Suprapubic skin (tissue), 4 donors: ENCODE results near the gene TEX29. TPM values are rescaled to one million over a fixed set of nuclear protein-coding genes. Genes with fewer than 3 reads are reported as not detected.

Experiments
- DNase-seq, 2 donors: peaks; one replicate each; pipeline ENCODE4 v3.0.0-alpha.2; 2019; ENCODE audit warnings: low spot score in 2 of 2
- H3K27ac ChIP-seq: fragments of 200-600 bp; sonication (generic); one replicate; pipeline ENCODE4 v1.5.1; 2019
- H3K27me3 ChIP-seq: fragments of 200-600 bp; sonication (generic); one replicate; pipeline ENCODE4 v1.5.1; 2019
- H3K36me3 ChIP-seq: fragments of 200-600 bp; sonication (generic); one replicate; pipeline ENCODE4 v1.5.1; 2019
- H3K4me1 ChIP-seq: fragments of 200-600 bp; sonication (generic); one replicate; pipeline ENCODE4 v1.5.1; 2019
- H3K4me3 ChIP-seq: fragments of 200-600 bp; sonication (generic); one replicate; pipeline ENCODE4 v1.5.1; 2019; ENCODE audit warnings: mild to moderate bottlenecking
- H3K9me3 ChIP-seq: fragments of 200-600 bp; sonication (generic); one replicate; pipeline ENCODE4 v1.5.1; 2019
- CTCF ChIP-seq, 2 donors: fragments of 200-600 bp in 1 of 2; fragments of 450-650 bp in 1 of 2; sonication (generic) in 1 of 2; IDR thresholded peaks; one replicate each; pipeline ENCODE4 v1.5.1; 2016 to 2019; ENCODE audit warnings: antibody characterized with exemption in 2 of 2, mild to moderate bottlenecking in 1 of 2, moderate library complexity in 1 of 2
- EP300 ChIP-seq: sonication (generic); formaldehyde crosslinking; IDR thresholded peaks from one replicate; pipeline ENCODE4 v1.6.1; 2017; ENCODE audit warnings: antibody characterized with exemption
- POLR2A ChIP-seq, 2 donors: fragments of 450-650 bp; IDR thresholded peaks; one replicate each; pipeline ENCODE4 v1.6.1; 2017; ENCODE audit warnings: antibody characterized with exemption in 2 of 2, mild to moderate bottlenecking in 2 of 2, moderate library complexity in 2 of 2
- POLR2AphosphoS5 ChIP-seq, 3 donors: sonication (generic); formaldehyde crosslinking; IDR thresholded peaks; one replicate each; pipeline ENCODE4 v1.6.1; 2017; ENCODE audit warnings: antibody characterized with exemption in 3 of 3
- WGBS: methylation state at CpG from one replicate; pipeline ENCODE4 v1.1.5; 2018; 5-methylcytosine and 5-hydroxymethylcytosine counted together
- total RNA-seq, 4 donors: library from RNA; depleted of rRNA; stranded (reverse); fragments of >200 nt; gene quantifications; one replicate each; pipeline ENCODE4 v1.1.0, GENCODE V29; 2016

TEX29 gene
- total RNA-seq, 4 donors from 2014 or later: not detected

- no peak for TF ChIP-seq EP300
- no peak for TF ChIP-seq CTCF (IDR thresholded peaks at IDR 0.05)
- no peak for TF ChIP-seq POLR2AphosphoS5 (IDR thresholded peaks at IDR 0.05)
- no peak for TF ChIP-seq POLR2A (IDR thresholded peaks at IDR 0.05)
- WGBS: 64% methylated on average over 7 of the region's 7 CpGs
- Histone ChIP-seq H3K27me3 (peaks cover 3% of the 10 kb centered on the region), H3K27ac (no peak overlapping the region), H3K36me3 (no peaks in the 10 kb centered on the region), H3K4me1 (no peaks in the 10 kb centered on the region), H3K9me3 (no peaks in the 10 kb centered on the region), H3K4me3 (no peak overlapping the region)
- DNase-seq: no peak
Observed at GRCh38 chr13:111354789-111355188, 34.3 kb downstream of the TEX29 start.

- H3K36me3 ChIP-seq: no peaks in the 10 kb centered on the region
- H3K9me3 ChIP-seq: no peaks in the 10 kb centered on the region
- H3K27me3 ChIP-seq: peaks cover 6% of the 10 kb centered on the region
- H3K27ac ChIP-seq: no peak overlapping the region
- no peak for DNase-seq
- no peaks in the 10 kb centered on the region for H3K4me1 ChIP-seq
- WGBS: 91% methylated on average over 4 of the region's 4 CpGs
- TF ChIP-seq POLR2AphosphoS5 (IDR thresholded peaks at IDR 0.05) (no peak), CTCF (IDR thresholded peaks at IDR 0.05) (no peak), POLR2A (IDR thresholded peaks at IDR 0.05) (no peak)
- no peak overlapping the region for H3K4me3 ChIP-seq
Observed at GRCh38 chr13:111356795-111357194, 36.4 kb downstream of the TEX29 start.

GRCh38 chr13:111359237-111359915 is 38.9 kb downstream of the TEX29 start:
- no peak for DNase-seq
- Histone ChIP-seq H3K9me3 (no peaks in the 10 kb centered on the region), H3K27me3 (peaks cover 24% of the 10 kb centered on the region), H3K4me3 (no peak overlapping the region), H3K27ac (no peak overlapping the region), H3K4me1 (no peaks in the 10 kb centered on the region), H3K36me3 (no peaks in the 10 kb centered on the region)
- 67% methylated on average over 9 of the region's 11 CpGs for WGBS
- TF ChIP-seq EP300: no peak
- TF ChIP-seq POLR2AphosphoS5 (IDR thresholded peaks at IDR 0.05): no peak
- no peak for TF ChIP-seq CTCF (IDR thresholded peaks at IDR 0.05)
- no peak for TF ChIP-seq POLR2A (IDR thresholded peaks at IDR 0.05)

GRCh38 chr13:111359930-111360329 is 39.5 kb downstream of the TEX29 start:
- H3K36me3 ChIP-seq: no peaks in the 10 kb centered on the region
- no peaks in the 10 kb centered on the region for H3K9me3 ChIP-seq
- no peak for DNase-seq
- no peak overlapping the region for H3K27ac ChIP-seq
- H3K4me3 ChIP-seq: no peak overlapping the region
- WGBS: 61% methylated on average over 6 of the region's 7 CpGs
- TF ChIP-seq POLR2A (IDR thresholded peaks at IDR 0.05): no peak
- TF ChIP-seq POLR2AphosphoS5 (IDR thresholded peaks at IDR 0.05): no peak
- TF ChIP-seq CTCF (IDR thresholded peaks at IDR 0.05): no peak
- TF ChIP-seq EP300: no peak
- no peaks in the 10 kb centered on the region for H3K4me1 ChIP-seq
- peaks cover 24% of the 10 kb centered on the region for H3K27me3 ChIP-seq

- no peak overlapping the region for H3K27ac ChIP-seq
- DNase-seq: no peak
- peaks cover 28% of the 10 kb centered on the region for H3K27me3 ChIP-seq
- WGBS: 45% methylated on average over 9 of the region's 9 CpGs
- H3K4me1 ChIP-seq: no peaks in the 10 kb centered on the region
- no peaks in the 10 kb centered on the region for H3K36me3 ChIP-seq
- TF ChIP-seq CTCF (IDR thresholded peaks at IDR 0.05) (no peak), POLR2A (IDR thresholded peaks at IDR 0.05) (no peak), POLR2AphosphoS5 (IDR thresholded peaks at IDR 0.05) (no peak), EP300 (no peak)
- H3K4me3 ChIP-seq: no peak overlapping the region
- H3K9me3 ChIP-seq: no peaks in the 10 kb centered on the region
Observed at GRCh38 chr13:111360452-111360851, 40.0 kb downstream of the TEX29 start.
